OCI-LY1 (cell line): ENCODE measurements around the gene MARCHF11.

Source experiments
- H2AFZ ChIP-seq: fragments of 200-600 bp; sonication (generic), shearing (Covaris generic); 2 replicates; pipeline ENCODE4 v1.6.0; 2014; ENCODE audit warnings: antibody characterized with exemption, mild to moderate bottlenecking, low read length
- H3F3A ChIP-seq: fragments of 200-600 bp; sonication (generic), shearing (Covaris generic); 2 replicates; pipeline ENCODE4 v1.6.0; 2014; ENCODE audit warnings: mild to moderate bottlenecking, antibody characterized with exemption, low read length, moderate library complexity; ENCODE audit not compliant: insufficient read depth
- H3K27ac ChIP-seq: fragments of 200-600 bp; sonication (generic); 2 replicates; pipeline ENCODE4 v1.5.1; 2014; ENCODE audit warnings: low read length, mixed run types, mild to moderate bottlenecking, low read depth; ENCODE audit not compliant: poor library complexity, severe bottlenecking
- H3K27me3 ChIP-seq: fragments of 200-600 bp; sonication (generic); 2 replicates; pipeline ENCODE4 v1.6.0; 2014; ENCODE audit warnings: antibody characterized with exemption, mild to moderate bottlenecking, low read length, moderate library complexity; ENCODE audit not compliant: insufficient read depth
- H3K36me3 ChIP-seq: fragments of 200-600 bp; sonication (generic); 2 replicates; pipeline ENCODE4 v1.6.1; 2014; ENCODE audit warnings: mild to moderate bottlenecking, antibody characterized with exemption, low read length, moderate library complexity, mixed read lengths; ENCODE audit not compliant: insufficient read depth
- H3K4me1 ChIP-seq: fragments of 200-600 bp; sonication (generic); 2 replicates; pipeline ENCODE4 v1.5.1; 2014; ENCODE audit warnings: mild to moderate bottlenecking, low read length, moderate library complexity; ENCODE audit not compliant: insufficient read depth, severe bottlenecking
- H3K4me2 ChIP-seq: fragments of 200-600 bp; sonication (generic), shearing (Covaris generic); 2 replicates; pipeline ENCODE4 v1.6.1; 2014; ENCODE audit warnings: low read length
- H3K4me3 ChIP-seq: fragments of 200-600 bp; sonication (generic); 2 replicates; pipeline ENCODE4 v1.5.1; 2014; ENCODE audit warnings: low read length, low read depth, mild to moderate bottlenecking, mixed read lengths; ENCODE audit not compliant: poor library complexity, severe bottlenecking
- H3K79me2 ChIP-seq: fragments of 200-600 bp; shearing (Covaris generic); 2 replicates; pipeline ENCODE4 v1.6.1; 2016; ENCODE audit warnings: mixed run types, low read length, mixed read lengths; ENCODE audit not compliant: insufficient read depth
- H3K9ac ChIP-seq: fragments of 200-600 bp; sonication (generic), shearing (Covaris generic); 2 replicates; pipeline ENCODE4 v1.6.1; 2014; ENCODE audit warnings: mild to moderate bottlenecking, low read length, mixed read lengths
- H3K9me2 ChIP-seq: fragments of 200-600 bp; sonication (generic), shearing (Covaris generic); 2 replicates; pipeline ENCODE4 v1.6.1; 2014; ENCODE audit warnings: low read depth, mild to moderate bottlenecking, low read length, mixed read lengths
- H3K9me3 ChIP-seq: fragments of 200-600 bp; shearing (Covaris generic); 2 replicates; pipeline ENCODE4 v1.6.1; 2014; ENCODE audit warnings: low read length, mixed read lengths
- H4K20me1 ChIP-seq: fragments of 200-600 bp; sonication (generic), shearing (Covaris generic); 2 replicates; pipeline ENCODE4 v1.6.0; 2016; ENCODE audit warnings: mild to moderate bottlenecking, low read length; ENCODE audit not compliant: insufficient read depth
- EZH2 ChIP-seq: fragments of 200-600 bp; sonication (generic), shearing (Covaris generic); IDR thresholded peaks from 2 replicates; pipeline ENCODE4 v1.8.0; 2017; ENCODE audit warnings: borderline replicate concordance, mixed run types, mild to moderate bottlenecking, antibody characterized with exemption, low read length, moderate library complexity, mixed read lengths
- TF ChIP-seq, protein P1 (sequence below): fragments of 200-600 bp; sonication (generic), shearing (Covaris generic); IDR thresholded peaks from 2 replicates; pipeline ENCODE4 v1.5.1; 2017; ENCODE audit warnings: mild to moderate bottlenecking, antibody characterized with exemption, low read length, moderate library complexity, mixed read lengths

MARCHF11 gene

DNA sequence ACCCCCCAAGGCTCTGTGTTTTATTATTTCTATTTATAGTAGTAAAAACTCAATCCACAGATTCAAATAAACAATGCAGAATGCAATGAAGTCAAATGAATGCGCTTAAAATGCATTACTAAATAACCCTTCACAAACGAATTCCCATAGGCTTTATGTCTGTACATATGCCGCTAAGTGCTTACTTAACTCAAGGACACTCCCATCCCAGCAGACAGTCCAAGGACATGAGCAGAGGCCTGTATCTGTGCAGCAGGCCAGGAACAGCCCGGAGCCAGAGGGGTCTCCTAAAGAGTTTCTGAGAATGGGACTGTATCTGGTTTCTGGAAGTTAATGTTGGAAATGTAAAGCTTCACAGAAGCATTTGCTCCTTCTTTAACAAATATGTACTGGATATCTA lies 59.8 kb downstream of the MARCHF11 start:
- H3K27me3 ChIP-seq = no peaks in the 10 kb centered on the region
- H3K4me1 ChIP-seq = no peaks in the 10 kb centered on the region
- H3K9me3 ChIP-seq = no peaks in the 10 kb centered on the region
- no peak overlapping the region for H2AFZ ChIP-seq
- no peak overlapping the region for H3K4me3 ChIP-seq
- no peaks in the 10 kb centered on the region for H4K20me1 ChIP-seq
- H3K79me2 ChIP-seq = no peaks in the 10 kb centered on the region
- H3K9ac ChIP-seq = no peak overlapping the region
- H3K36me3 ChIP-seq = no peaks in the 10 kb centered on the region
- no peak overlapping the region for H3K4me2 ChIP-seq
- no peak for TF ChIP-seq EZH2
- TF ChIP-seq, protein P1, sequence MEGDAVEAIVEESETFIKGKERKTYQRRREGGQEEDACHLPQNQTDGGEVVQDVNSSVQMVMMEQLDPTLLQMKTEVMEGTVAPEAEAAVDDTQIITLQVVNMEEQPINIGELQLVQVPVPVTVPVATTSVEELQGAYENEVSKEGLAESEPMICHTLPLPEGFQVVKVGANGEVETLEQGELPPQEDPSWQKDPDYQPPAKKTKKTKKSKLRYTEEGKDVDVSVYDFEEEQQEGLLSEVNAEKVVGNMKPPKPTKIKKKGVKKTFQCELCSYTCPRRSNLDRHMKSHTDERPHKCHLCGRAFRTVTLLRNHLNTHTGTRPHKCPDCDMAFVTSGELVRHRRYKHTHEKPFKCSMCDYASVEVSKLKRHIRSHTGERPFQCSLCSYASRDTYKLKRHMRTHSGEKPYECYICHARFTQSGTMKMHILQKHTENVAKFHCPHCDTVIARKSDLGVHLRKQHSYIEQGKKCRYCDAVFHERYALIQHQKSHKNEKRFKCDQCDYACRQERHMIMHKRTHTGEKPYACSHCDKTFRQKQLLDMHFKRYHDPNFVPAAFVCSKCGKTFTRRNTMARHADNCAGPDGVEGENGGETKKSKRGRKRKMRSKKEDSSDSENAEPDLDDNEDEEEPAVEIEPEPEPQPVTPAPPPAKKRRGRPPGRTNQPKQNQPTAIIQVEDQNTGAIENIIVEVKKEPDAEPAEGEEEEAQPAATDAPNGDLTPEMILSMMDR = no peak
- H3K9me2 ChIP-seq = no peaks in the 10 kb centered on the region
- no peaks in the 10 kb centered on the region for H3F3A ChIP-seq
- H3K27ac ChIP-seq = no peak overlapping the region

DNA sequence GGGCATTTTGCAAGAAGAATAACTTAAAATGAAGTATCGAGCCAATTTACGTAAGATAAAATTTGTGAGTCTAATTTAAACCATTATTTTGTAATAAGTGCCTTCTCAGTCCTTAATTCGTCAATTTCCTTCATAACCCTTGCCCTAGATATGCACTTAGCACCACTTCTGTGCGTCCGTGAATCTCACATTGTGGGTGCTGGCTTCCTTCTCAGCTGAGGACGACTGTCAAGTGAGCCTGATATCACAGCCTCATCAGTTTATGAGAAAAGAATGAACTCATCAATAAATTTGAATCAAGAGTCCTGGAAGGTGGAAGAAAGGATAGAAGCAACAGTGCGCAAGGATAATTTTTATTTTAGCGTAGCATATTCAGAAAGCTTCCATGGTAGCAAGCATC lies 64.5 kb downstream of the MARCHF11 start:
- no peak overlapping the region for H3K27ac ChIP-seq
- H3K4me1 ChIP-seq = no peaks in the 10 kb centered on the region
- no peak overlapping the region for H3K4me3 ChIP-seq
- no peaks in the 10 kb centered on the region for H3F3A ChIP-seq
- H3K9me2 ChIP-seq = no peaks in the 10 kb centered on the region
- H3K9me3 ChIP-seq = no peaks in the 10 kb centered on the region
- H4K20me1 ChIP-seq = no peaks in the 10 kb centered on the region
- no peaks in the 10 kb centered on the region for H3K27me3 ChIP-seq
- H2AFZ ChIP-seq = no peak overlapping the region
- H3K36me3 ChIP-seq = no peaks in the 10 kb centered on the region
- TF ChIP-seq, protein P1 = no peak
- no peak for TF ChIP-seq EZH2
- H3K79me2 ChIP-seq = no peaks in the 10 kb centered on the region
- no peak overlapping the region for H3K4me2 ChIP-seq
- no peak overlapping the region for H3K9ac ChIP-seq

DNA sequence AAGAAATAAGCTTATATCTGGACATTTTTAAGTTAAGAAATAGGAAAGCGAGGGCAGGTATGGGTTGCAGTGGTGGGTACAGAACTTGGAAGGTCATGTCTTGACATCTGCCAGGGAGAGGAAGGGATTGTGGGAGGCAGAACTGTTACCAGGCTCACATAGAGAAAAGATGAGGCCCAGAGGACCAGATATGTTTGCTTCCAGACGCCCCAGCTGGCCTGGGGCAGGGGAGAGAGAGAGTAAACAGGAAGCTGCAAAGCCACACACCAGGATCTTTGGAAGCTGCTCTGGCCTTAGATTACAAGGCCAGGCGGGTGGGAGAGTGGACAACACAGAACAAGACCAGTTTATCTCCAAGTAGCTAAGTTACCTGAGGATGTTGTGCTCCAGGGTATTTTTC lies 71.2 kb downstream of the MARCHF11 start:
- Histone ChIP-seq H2AFZ (no peak overlapping the region), H3K9me3 (no peaks in the 10 kb centered on the region), H3K4me1 (no peaks in the 10 kb centered on the region), H3K4me2 (no peak overlapping the region), H3K9ac (no peak overlapping the region), H4K20me1 (no peaks in the 10 kb centered on the region), H3K27me3 (no peaks in the 10 kb centered on the region), H3K4me3 (no peak overlapping the region), H3K9me2 (no peaks in the 10 kb centered on the region), H3F3A (no peaks in the 10 kb centered on the region), H3K36me3 (no peaks in the 10 kb centered on the region), H3K79me2 (no peaks in the 10 kb centered on the region), H3K27ac (no peak overlapping the region)
- TF ChIP-seq, protein P1 = no peak
- no peak for TF ChIP-seq EZH2
